DOHH2 (cell line): ENCODE data around the gene GAS7.

Source experiments
- CTCF ChIP-seq: fragments of 200-600 bp; sonication (generic); IDR thresholded peaks from one replicate; pipeline ENCODE4 v1.5.1; 2014; ENCODE audit warnings: antibody characterized with exemption, mild to moderate bottlenecking, low read depth, low read length; ENCODE audit not compliant: poor library complexity, severe bottlenecking
- EZH2phosphoT487 ChIP-seq: fragments of 200-600 bp; sonication (generic); IDR thresholded peaks from 2 replicates; pipeline ENCODE4 v1.6.1; 2017; ENCODE audit warnings: borderline replicate concordance, mild to moderate bottlenecking, antibody characterized with exemption, low read length, moderate library complexity, mixed read lengths

GRCh38 chr17:10217916-10218315 is 19.5 kb upstream of the GAS7 start:
- TF ChIP-seq CTCF (no peak), EZH2phosphoT487 (no peak)
